H1 (cell line): ENCODE measurements around the gene SH3BP5. TPM values are rescaled to one million over a fixed set of nuclear protein-coding genes. Genes with fewer than 3 reads are reported as not detected.

Experiments used
- CTCF ChIA-PET: fragments of 300-600 bp; sonication (Branson Sonifier 250); formaldehyde crosslinking; loops from one replicate; lab custom pipeline; 2021; ENCODE audit not compliant: partially characterized antibody; lab: Charles Lee
- POLR2A ChIA-PET: fragments of 300-600 bp; sonication (Branson Sonifier 250); formaldehyde crosslinking; loops from one replicate; lab custom pipeline; 2021; ENCODE audit warnings: inconsistent platforms; ENCODE audit not compliant: partially characterized antibody; lab: Charles Lee
- DNase-seq, 2 experiments: peaks; one replicate each; pipeline versions ENCODE4 v3.0.0 to v3.0.0-alpha.2; 2010 to 2022; ENCODE audit warnings: low spot score in 2 of 2, low read depth in 1 of 2, mixed read lengths in 1 of 2
- FAIRE-seq: peaks from 2 replicates; lab custom pipeline; 2011; peaks lifted over from hg19 to GRCh38; lab: Jason Lieb, UNC
- H2AFZ ChIP-seq: 2 replicates; pipeline ENCODE4 v1.8.1; 2012; ENCODE audit warnings: low read length, inconsistent platforms
- H2AK5ac ChIP-seq: 2 replicates; pipeline ENCODE4 v1.6.1; 2013; ENCODE audit warnings: low read depth, low read length
- H2BK120ac ChIP-seq: replicated peaks from 2 replicates; pipeline ENCODE3; 2013; ENCODE audit warnings: low read depth, low read length, inconsistent platforms
- H2BK12ac ChIP-seq: 2 replicates; pipeline ENCODE4 v1.6.1; 2013; ENCODE audit warnings: low read depth, low read length
- H2BK15ac ChIP-seq: 2 replicates; pipeline ENCODE4 v1.6.1; 2013; ENCODE audit warnings: low read length
- H2BK20ac ChIP-seq: 2 replicates; pipeline ENCODE4 v1.6.1; 2013; ENCODE audit warnings: low read length
- H2BK5ac ChIP-seq: 2 replicates; pipeline ENCODE4 v1.6.1; 2013; ENCODE audit warnings: low read depth, low read length
- H3K14ac ChIP-seq: 2 replicates; pipeline ENCODE4 v1.6.1; 2013; ENCODE audit warnings: inconsistent platforms; ENCODE audit not compliant: insufficient read length
- H3K18ac ChIP-seq: 2 replicates; pipeline ENCODE4 v1.6.1; 2013; ENCODE audit warnings: low read length; ENCODE audit errors: extremely low read depth
- H3K23ac ChIP-seq: 2 replicates; pipeline ENCODE4 v1.6.1; 2013; ENCODE audit warnings: inconsistent platforms; ENCODE audit not compliant: insufficient read length
- H3K23me2 ChIP-seq: 2 replicates; pipeline ENCODE4 v1.6.1; 2013; ENCODE audit warnings: low read depth, low read length
- H3K27ac ChIP-seq: 2 replicates; pipeline ENCODE4 v1.6.1; 2011; ENCODE audit warnings: low read depth, low read length, inconsistent platforms
- H3K27me3 ChIP-seq, 4 experiments: replicated peaks in 1 of 4; 1 replicate in 1 of 4; 2 replicates in 3 of 4; pipeline versions ENCODE4 v1.6.1 to v1.8.1; 2011 to 2013; ENCODE audit warnings: low read length in 3 of 4, mild to moderate bottlenecking in 3 of 4, inconsistent platforms in 2 of 4, mixed read lengths in 2 of 4, moderate library complexity in 1 of 4; ENCODE audit not compliant: control insufficient read depth in 3 of 4, insufficient read depth in 3 of 4; ENCODE audit errors: extremely low read depth in 1 of 4
- H3K36me3 ChIP-seq, 4 experiments: 2 replicates each; pipeline versions ENCODE4 v1.6.1 to v1.8.1; 2011 to 2013; ENCODE audit warnings: mild to moderate bottlenecking in 4 of 4, low read length in 3 of 4, moderate library complexity in 2 of 4, control low read depth in 1 of 4, inconsistent platforms in 1 of 4; ENCODE audit not compliant: insufficient read depth in 4 of 4, control insufficient read depth in 2 of 4
- H3K4ac ChIP-seq: replicated peaks from 2 replicates; pipeline ENCODE3; 2013; ENCODE audit warnings: low read length, low read depth, mixed read lengths, inconsistent platforms; ENCODE audit not compliant: insufficient read length
- H3K4me1 ChIP-seq, 4 experiments: replicated peaks in 1 of 4; 1 replicate in 1 of 4; 2 replicates in 3 of 4; pipeline versions ENCODE4 v1.6.1 to v1.8.1; 2011 to 2013; ENCODE audit warnings: low read length in 3 of 4, inconsistent platforms in 2 of 4, mixed read lengths in 1 of 4; ENCODE audit not compliant: insufficient read depth in 4 of 4, control insufficient read depth in 3 of 4
- H3K4me2 ChIP-seq, 2 experiments: 2 replicates each; pipeline versions ENCODE4 v1.6.1 to v1.8.1; 2011 to 2013; ENCODE audit warnings: low read depth in 2 of 2, low read length in 2 of 2, control low read depth in 1 of 2, inconsistent platforms in 1 of 2, mild to moderate bottlenecking in 1 of 2; ENCODE audit not compliant: insufficient read depth in 1 of 2
- H3K4me3 ChIP-seq, 4 experiments: fragments of 200-600, 300-600 bp in 1 of 4; sonication (generic), shearing (Covaris generic), sonication (Bioruptor Twin) in 1 of 4; 2 replicates each; pipeline versions ENCODE4 v1.5.1 to v1.8.1; 2011 to 2016; ENCODE audit warnings: low read length in 4 of 4, low read depth in 3 of 4, control low read depth in 2 of 4, inconsistent platforms in 2 of 4, mild to moderate bottlenecking in 2 of 4, mixed read lengths in 1 of 4, moderate library complexity in 1 of 4; ENCODE audit not compliant: insufficient read depth in 2 of 4; ENCODE audit errors: extremely low read depth in 1 of 4
- H3K56ac ChIP-seq: replicated peaks from 2 replicates; pipeline ENCODE3; 2013; ENCODE audit warnings: low read depth, mild to moderate bottlenecking, mixed read lengths, low read length, inconsistent platforms; ENCODE audit not compliant: insufficient read length
- H3K79me1 ChIP-seq: 2 replicates; pipeline ENCODE4 v1.6.1; 2013; ENCODE audit warnings: low read depth, low read length, control low read depth
- H3K79me2 ChIP-seq, 2 experiments: 2 replicates each; pipeline versions ENCODE4 v1.6.1 to v1.8.1; 2012 to 2013; ENCODE audit warnings: low read length in 2 of 2, mild to moderate bottlenecking in 2 of 2, inconsistent platforms in 1 of 2; ENCODE audit not compliant: insufficient read depth in 2 of 2, control insufficient read depth in 1 of 2
- H3K9ac ChIP-seq, 4 experiments: replicated peaks in 1 of 4; 1 replicate in 1 of 4; 2 replicates in 3 of 4; pipeline versions ENCODE4 v1.6.1 to v1.8.1; 2011 to 2013; ENCODE audit warnings: low read depth in 3 of 4, low read length in 3 of 4, control low read depth in 2 of 4, mild to moderate bottlenecking in 2 of 4, moderate library complexity in 2 of 4, inconsistent platforms in 1 of 4; ENCODE audit errors: extremely low read depth in 1 of 4
- H3K9me3 ChIP-seq, 2 experiments: 2 replicates each; pipeline versions ENCODE4 v1.6.1 to v1.8.1; 2012 to 2013; ENCODE audit warnings: mild to moderate bottlenecking in 2 of 2, moderate library complexity in 2 of 2, control low read depth in 1 of 2, inconsistent platforms in 1 of 2, low read depth in 1 of 2, low read length in 1 of 2, mixed read lengths in 1 of 2; ENCODE audit not compliant: insufficient read depth in 2 of 2
- H4K20me1 ChIP-seq, 2 experiments: replicated peaks in 1 of 2; 2 replicates each; pipeline versions ENCODE3 to v1.8.1; 2011 to 2013; ENCODE audit warnings: inconsistent platforms in 2 of 2, low read length in 2 of 2, mild to moderate bottlenecking in 1 of 2; ENCODE audit not compliant: insufficient read depth in 2 of 2, control insufficient read depth in 1 of 2
- H4K5ac ChIP-seq: 2 replicates; pipeline ENCODE4 v1.6.1; 2013; ENCODE audit warnings: low read length, low read depth, mixed read lengths, inconsistent platforms; ENCODE audit not compliant: insufficient read length
- H4K8ac ChIP-seq: 2 replicates; pipeline ENCODE4 v1.8.0; 2013; ENCODE audit warnings: mild to moderate bottlenecking, moderate library complexity, low read length, inconsistent platforms; ENCODE audit not compliant: insufficient read depth; ENCODE audit errors: extremely low read depth
- H4K91ac ChIP-seq: replicated peaks from 2 replicates; pipeline ENCODE3; 2013; ENCODE audit warnings: low read length, mixed read lengths, inconsistent platforms; ENCODE audit not compliant: insufficient read length
- BACH1 ChIP-seq: IDR thresholded peaks from 2 replicates; pipeline ENCODE4 v1.6.1; 2012; ENCODE audit warnings: low read length, improper control_type of control experiment
- CBX5 ChIP-seq: fragments of 300-800, 300-1000 bp; sonication (generic); IDR thresholded peaks from 2 replicates; pipeline ENCODE4 v1.7.1; 2016; ENCODE audit warnings: antibody characterized with exemption, low read length, low read depth
- CHD1 ChIP-seq: IDR thresholded peaks from 2 replicates; pipeline ENCODE4 v1.6.1; 2012; ENCODE audit warnings: low read depth, low read length, improper control_type of control experiment
- EZH2 ChIP-seq: fragments of 200-600 bp; sonication (generic); IDR thresholded peaks from 2 replicates; pipeline ENCODE4 v1.7.1; 2012; ENCODE audit warnings: low read depth, mild to moderate bottlenecking, moderate library complexity, low read length, inconsistent platforms; ENCODE audit not compliant: severe bottlenecking
- GTF2F1 ChIP-seq: IDR thresholded peaks from 2 replicates; pipeline ENCODE4 v1.6.1; 2012; ENCODE audit warnings: low read depth, low read length, improper control_type of control experiment, borderline replicate concordance
- HDAC2 ChIP-seq, 2 experiments: fragments of 300-600 bp in 1 of 2; sonication (generic) in 1 of 2; IDR thresholded peaks; 2 replicates each; pipeline ENCODE4 v1.6.1; 2011 to 2012; ENCODE audit warnings: low read depth in 2 of 2, low read length in 2 of 2, mild to moderate bottlenecking in 2 of 2, moderate library complexity in 2 of 2, borderline replicate concordance in 1 of 2, inconsistent platforms in 1 of 2
- HDAC6 ChIP-seq: IDR thresholded peaks from one replicate; pipeline ENCODE4 v1.7.1; 2012; ENCODE audit warnings: low read depth, mild to moderate bottlenecking, inconsistent platforms, low read length, moderate library complexity
- JUND ChIP-seq: IDR thresholded peaks from 2 replicates; pipeline ENCODE4 v1.6.1; 2011; ENCODE audit warnings: mild to moderate bottlenecking, improper control_type of control experiment, low read length
- KDM4A ChIP-seq: IDR thresholded peaks from one replicate; pipeline ENCODE4 v1.7.1; 2012; ENCODE audit warnings: low read depth, mild to moderate bottlenecking, moderate library complexity, low read length, inconsistent platforms; ENCODE audit not compliant: severe bottlenecking
- RNF2 ChIP-seq: fragments of 200-900, 300-1000 bp; sonication (generic); IDR thresholded peaks from 2 replicates; pipeline ENCODE4 v1.7.1; 2016; ENCODE audit warnings: borderline replicate concordance, low read depth, mild to moderate bottlenecking, antibody characterized with exemption, low read length; ENCODE audit not compliant: poor library complexity, severe bottlenecking; ENCODE audit errors: missing control alignments
- RXRA ChIP-seq: IDR thresholded peaks from 2 replicates; pipeline ENCODE4 v1.6.1; 2011; ENCODE audit warnings: low read depth, mild to moderate bottlenecking, low read length, moderate library complexity; ENCODE audit not compliant: insufficient read depth
- SUZ12 ChIP-seq: fragments of 200-600 bp; sonication (generic); IDR thresholded peaks from 2 replicates; pipeline ENCODE4 v1.6.1; 2012; ENCODE audit warnings: mild to moderate bottlenecking, inconsistent platforms, low read length, moderate library complexity, mixed read lengths
- TBP ChIP-seq: IDR thresholded peaks from 2 replicates; pipeline ENCODE4 v1.6.1; 2011; ENCODE audit warnings: low read depth, low read length, improper control_type of control experiment
- WGBS, 2 experiments: shearing (Covaris generic) in 1 of 2; methylation state at CpG; one replicate each; pipeline versions ENCODE4 v1.1.6 to v1.1.7; 2013 to 2015; ENCODE audit warnings: low lambda C conversion rate in 2 of 2, mixed read lengths in 2 of 2, inconsistent platforms in 1 of 2, low coverage in 1 of 2, missing lambda C conversion rate in 1 of 2; ENCODE audit not compliant: insufficient replicate concordance in 2 of 2, insufficient coverage in 1 of 2, insufficient read length in 1 of 2; ENCODE audit errors: extremely low coverage in 1 of 2, missing lambda C conversion rate in 1 of 2; 5-methylcytosine and 5-hydroxymethylcytosine counted together
- polyA plus RNA-seq, 7 experiments: library from polyadenylated mRNA; depleted of rRNA in 3 of 7; stranded (reverse) in 5 of 7; unstranded in 2 of 7; fragments of >200 nt in 5 of 7; fragments of 200-250 nt in 2 of 7; gene quantifications; 1 replicate in 5 of 7; 2 replicates in 1 of 7; 4 replicates in 1 of 7; pipeline versions ENCODE4 v1.2.1 to v1.2.3, GENCODE V29; 2011 to 2013; ENCODE audit warnings: missing spikeins in 2 of 7, mixed read lengths in 2 of 7
- total RNA-seq: library from RNA; stranded (reverse); fragmentation: NEBNext Ultra II Directional; extraction: Animal tissue kit (Norgen Biotek cat#: 25700); gene quantifications from 2 replicates; pipeline ENCODE4 v1.2.1, GENCODE V29; 2021

Gene SH3BP5
- total and polyA plus RNA-seq, 2 of the 8 experiments (the other 6 are each of a cell fraction or from before 2014, with no cell fraction given) = 7.1 to 9.7 TPM

DNA sequence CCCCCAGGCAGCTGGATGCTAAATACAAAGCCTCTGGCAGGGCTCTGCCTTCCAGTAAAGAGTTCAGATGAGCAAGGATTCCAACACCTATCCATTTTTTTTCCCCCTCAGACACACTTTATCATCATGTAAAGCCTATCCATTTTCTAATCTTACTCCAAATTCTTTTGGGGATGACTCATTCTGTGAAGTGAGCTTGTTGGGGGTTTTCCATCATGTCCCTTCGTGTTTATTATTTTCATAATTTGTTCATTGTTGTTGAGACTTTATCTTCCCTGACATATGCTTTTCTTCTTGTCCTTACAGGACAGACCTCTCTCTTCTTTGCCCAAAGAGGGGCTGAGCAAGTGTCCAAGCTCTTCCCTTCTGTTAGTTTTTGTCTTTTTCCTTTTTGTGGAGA is 34.7 kb upstream of the SH3BP5 start:
- no peak overlapping the region for H2AFZ ChIP-seq
- no peaks in the 10 kb centered on the region; a peak in 1 of 7 replicates for H3K27me3 ChIP-seq
- no peak overlapping the region for H3K18ac ChIP-seq
- peaks cover 0 to 2% (median under 1%) of the 10 kb centered on the region in 4 experiments; a peak in 2 of 7 replicates for H3K4me1 ChIP-seq
- H3K56ac ChIP-seq = no peak overlapping the region
- H3K4me3 ChIP-seq = no peak overlapping the region
- H3K4ac ChIP-seq = no peak overlapping the region
- CTCF ChIA-PET = interaction anchor here (0.6 to 2.2 kb wide), 5 partner anchors 9 to 99 kb away, joined by 3 to 7 read pairs (median 3); no protein-coding TSS in a partner anchor
- no peaks in the 10 kb centered on the region for H4K20me1 ChIP-seq
- H3K9me3 ChIP-seq = no peaks in the 10 kb centered on the region
- no peak overlapping the region for H4K91ac ChIP-seq
- H3K79me1 ChIP-seq = no peaks in the 10 kb centered on the region
- H3K36me3 ChIP-seq = no peaks in the 10 kb centered on the region
- H3K23me2 ChIP-seq = no peaks in the 10 kb centered on the region
- no peak overlapping the region for H2AK5ac ChIP-seq
- H2BK5ac ChIP-seq = no peak overlapping the region
- H2BK12ac ChIP-seq = no peak overlapping the region
- TF ChIP-seq RNF2 (no peak), RXRA (no peak), GTF2F1 (no peak), BACH1 (no peak), JUND (no peak), HDAC2 (IDR thresholded peaks at IDR 0.05; ENCODE audit: borderline replicate concordance in 1 of 2, low read depth in 2 of 2, low read length in 2 of 2) (no peak), HDAC6 (no peak), SUZ12 (no peak), CHD1 (no peak), KDM4A (no peak), CBX5 (no peak), TBP (no peak), EZH2 (no peak)
- 89% methylated on average over 1 of the region's 1 CpG; no CpG with 5 or more reads in 1 of the 2 experiments for WGBS, 2 experiments
- no peak overlapping the region for H4K5ac ChIP-seq
- FAIRE-seq (no peak), DNase-seq (no peak)
- H3K27ac ChIP-seq = no peak overlapping the region
- H3K79me2 ChIP-seq = no peaks in the 10 kb centered on the region
- no peak overlapping the region for H3K23ac ChIP-seq
- H3K14ac ChIP-seq = no peak overlapping the region
- H2BK15ac ChIP-seq = no peak overlapping the region
- H4K8ac ChIP-seq = no peak overlapping the region
- H3K9ac ChIP-seq = no peak overlapping the region
- POLR2A ChIA-PET = interaction anchor here (0.6 kb wide), 1 partner anchor 18 kb away, joined by 3 read pairs; no protein-coding TSS in a partner anchor
- H3K4me2 ChIP-seq = no peak overlapping the region
- no peak overlapping the region for H2BK20ac ChIP-seq
- no peak overlapping the region for H2BK120ac ChIP-seq
